ENCODE results near the gene CDK9. TPM values are rescaled to one million over a fixed set of nuclear protein-coding genes. Genes with fewer than 3 reads are reported as not detected.

The CDK9 gene
- total RNA-seq, 1 experiment from 2014 or later: 68.0 TPM

GRCh38 chr9:127767410-127767809 is 18.4 kb upstream of the CDK9 start:
- Histone ChIP-seq H3K4me1 (ENCODE audit: insufficient read depth, low read length, poor library complexity, severe bottlenecking) (peaks cover 7% of the 10 kb centered on the region), H3K27me3 (replicated peaks; ENCODE audit: insufficient read depth, low read depth, low read length, poor library complexity) (no peaks in the 10 kb centered on the region), H3K36me3 (ENCODE audit: insufficient read depth, low read length, poor library complexity, severe bottlenecking) (no peaks in the 10 kb centered on the region), H3K27ac (ENCODE audit: low read depth, low read length, poor library complexity, severe bottlenecking) (no peak overlapping the region), H3K4me3 (ENCODE audit: low read depth, low read length, poor library complexity, severe bottlenecking) (no peak overlapping the region), H3K9me3 (ENCODE audit: low read depth, low read length, poor library complexity, severe bottlenecking) (no peaks in the 10 kb centered on the region)
- DNase-seq (ENCODE audit: low spot score): no peak
- intact Hi-C loops (cut with micrococcal nuclease; ENCODE audit: unreplicated experiment): no loop called here
- POLR2A ChIA-PET (ENCODE audit: low non-redundant PET): no interaction called here
- TF ChIP-seq EZH2 (IDR thresholded peaks at IDR 0.05; ENCODE audit: borderline replicate concordance, low read depth, low read length, poor library complexity, severe bottlenecking) (no peak), CTCF (conservative IDR thresholded peaks at IDR 0.05; ENCODE audit: low read depth, low read length) (no peak)
- no TSS peak for BruUV-seq (replicated peaks)
- CTCF ChIA-PET: interaction anchor here (0.6 kb wide), 1 partner anchor 218 kb away, joined by 3 read pairs; no protein-coding TSS in a partner anchor

GRCh38 chr9:127767909-127768331 is 17.9 kb upstream of the CDK9 start:
- TF ChIP-seq CTCF (conservative IDR thresholded peaks at IDR 0.05; ENCODE audit: low read depth, low read length): no peak
- no peak for TF ChIP-seq EZH2 (IDR thresholded peaks at IDR 0.05; ENCODE audit: borderline replicate concordance, low read depth, low read length, poor library complexity, severe bottlenecking)
- Histone ChIP-seq H3K27ac (ENCODE audit: low read depth, low read length, poor library complexity, severe bottlenecking) (no peak overlapping the region), H3K27me3 (replicated peaks; ENCODE audit: insufficient read depth, low read depth, low read length, poor library complexity) (no peaks in the 10 kb centered on the region), H3K9me3 (ENCODE audit: low read depth, low read length, poor library complexity, severe bottlenecking) (no peaks in the 10 kb centered on the region), H3K4me1 (ENCODE audit: insufficient read depth, low read length, poor library complexity, severe bottlenecking) (peaks cover 7% of the 10 kb centered on the region), H3K36me3 (ENCODE audit: insufficient read depth, low read length, poor library complexity, severe bottlenecking) (no peaks in the 10 kb centered on the region), H3K4me3 (ENCODE audit: low read depth, low read length, poor library complexity, severe bottlenecking) (no peak overlapping the region)
- no peak for DNase-seq (ENCODE audit: low spot score)
- intact Hi-C loops (cut with micrococcal nuclease; ENCODE audit: unreplicated experiment): no loop called here
- ChIA-PET CTCF (no interaction called here), POLR2A (ENCODE audit: low non-redundant PET) (no interaction called here)
- BruUV-seq (replicated peaks): no TSS peak

- intact Hi-C loops (cut with micrococcal nuclease; ENCODE audit: unreplicated experiment): no loop called here
- Histone ChIP-seq H3K27me3 (replicated peaks; ENCODE audit: insufficient read depth, low read depth, low read length, poor library complexity) (no peaks in the 10 kb centered on the region), H3K27ac (ENCODE audit: low read depth, low read length, poor library complexity, severe bottlenecking) (no peak overlapping the region), H3K36me3 (ENCODE audit: insufficient read depth, low read length, poor library complexity, severe bottlenecking) (no peaks in the 10 kb centered on the region), H3K4me3 (ENCODE audit: low read depth, low read length, poor library complexity, severe bottlenecking) (no peak overlapping the region), H3K9me3 (ENCODE audit: low read depth, low read length, poor library complexity, severe bottlenecking) (no peaks in the 10 kb centered on the region), H3K4me1 (ENCODE audit: insufficient read depth, low read length, poor library complexity, severe bottlenecking) (peaks cover 7% of the 10 kb centered on the region)
- ChIA-PET CTCF (no interaction called here), POLR2A (ENCODE audit: low non-redundant PET) (no interaction called here)
- DNase-seq (ENCODE audit: low spot score): no peak
- no peak for TF ChIP-seq EZH2 (IDR thresholded peaks at IDR 0.05; ENCODE audit: borderline replicate concordance, low read depth, low read length, poor library complexity, severe bottlenecking)
- no peak for TF ChIP-seq CTCF (conservative IDR thresholded peaks at IDR 0.05; ENCODE audit: low read depth, low read length)
- BruUV-seq (replicated peaks): no TSS peak
These were observed 17.1 kb upstream of the CDK9 start for GRCh38 chr9:127768698-127769097.
